Neuron (in vitro differentiated cells): Measurements from ENCODE around the gene ENO1.

Source experiments
- H2AFZ ChIP-seq: one replicate; pipeline ENCODE4 v1.6.1; 2013; ENCODE audit warnings: low read depth, mild to moderate bottlenecking, inconsistent platforms, low read length, moderate library complexity
- H3K27me3 ChIP-seq: one replicate; pipeline ENCODE4 v1.6.1; 2013; ENCODE audit warnings: low read length; ENCODE audit not compliant: insufficient read depth
- H3K36me3 ChIP-seq: one replicate; pipeline ENCODE4 v1.6.1; 2013; ENCODE audit warnings: low read length; ENCODE audit not compliant: insufficient read depth
- H3K4me1 ChIP-seq: one replicate; pipeline ENCODE4 v1.6.1; 2013; ENCODE audit warnings: low read length; ENCODE audit not compliant: insufficient read depth
- H3K4me3 ChIP-seq: 2 replicates; pipeline ENCODE4 v1.5.1; 2013; ENCODE audit warnings: mild to moderate bottlenecking, low read length, moderate library complexity
- H3K9me3 ChIP-seq: one replicate; pipeline ENCODE4 v1.6.1; 2013; ENCODE audit warnings: low read length

ENO1 gene

GRCh38 chr1:8873506-8874229 lies 4.8 kb downstream of the ENO1 start:
- Histone ChIP-seq H3K36me3 (peaks cover 73% of the 10 kb centered on the region), H3K9me3 (no peaks in the 10 kb centered on the region), H3K4me1 (peaks cover 19% of the 10 kb centered on the region), H3K27me3 (no peaks in the 10 kb centered on the region), H2AFZ (no peak overlapping the region), H3K4me3 (no peak overlapping the region)

GRCh38 chr1:8873001-8873400 lies 5.5 kb downstream of the ENO1 start:
- Histone ChIP-seq H3K27me3 (no peaks in the 10 kb centered on the region), H2AFZ (no peak overlapping the region), H3K9me3 (no peaks in the 10 kb centered on the region), H3K4me3 (no peak overlapping the region), H3K4me1 (peaks cover 19% of the 10 kb centered on the region), H3K36me3 (peaks cover 77% of the 10 kb centered on the region)

GRCh38 chr1:8871965-8872399 lies 6.5 kb downstream of the ENO1 start:
- Histone ChIP-seq H3K4me1 (peaks cover 15% of the 10 kb centered on the region), H3K9me3 (no peaks in the 10 kb centered on the region), H2AFZ (no peak overlapping the region), H3K36me3 (peaks cover 87% of the 10 kb centered on the region), H3K4me3 (no peak overlapping the region), H3K27me3 (no peaks in the 10 kb centered on the region)

- Histone ChIP-seq H3K9me3 (no peaks in the 10 kb centered on the region), H3K27me3 (no peaks in the 10 kb centered on the region), H3K4me3 (no peak overlapping the region), H3K36me3 (peaks cover 91% of the 10 kb centered on the region), H3K4me1 (peaks cover 15% of the 10 kb centered on the region), H2AFZ (no peak overlapping the region)
These were observed 6.9 kb downstream of the ENO1 start for GRCh38 chr1:8871539-8871935.

GRCh38 chr1:8870616-8871538 lies 7.6 kb downstream of the ENO1 start:
- H3K27me3 ChIP-seq = no peaks in the 10 kb centered on the region
- H3K9me3 ChIP-seq = no peaks in the 10 kb centered on the region
- H2AFZ ChIP-seq = no peak overlapping the region
- peaks cover 13% of the 10 kb centered on the region for H3K4me1 ChIP-seq
- peaks cover 91% of the 10 kb centered on the region for H3K36me3 ChIP-seq
- H3K4me3 ChIP-seq = no peak overlapping the region

GRCh38 chr1:8870103-8870502 lies 8.4 kb downstream of the ENO1 start:
- Histone ChIP-seq H3K4me1 (peaks cover 8% of the 10 kb centered on the region), H3K9me3 (no peaks in the 10 kb centered on the region), H2AFZ (no peak overlapping the region), H3K4me3 (no peak overlapping the region), H3K36me3 (peaks cover 92% of the 10 kb centered on the region), H3K27me3 (no peaks in the 10 kb centered on the region)

- Histone ChIP-seq H3K36me3 (peaks cover 93% of the 10 kb centered on the region), H3K9me3 (no peaks in the 10 kb centered on the region), H3K4me3 (no peak overlapping the region), H3K4me1 (no peaks in the 10 kb centered on the region), H2AFZ (no peak overlapping the region), H3K27me3 (no peaks in the 10 kb centered on the region)
These were observed 10.5 kb downstream of the ENO1 start for GRCh38 chr1:8867878-8868567.

GRCh38 chr1:8866792-8867415 lies 11.6 kb downstream of the ENO1 start:
- Histone ChIP-seq H2AFZ (no peak overlapping the region), H3K4me3 (no peak overlapping the region), H3K4me1 (no peaks in the 10 kb centered on the region), H3K27me3 (no peaks in the 10 kb centered on the region), H3K9me3 (no peaks in the 10 kb centered on the region), H3K36me3 (peaks cover 92% of the 10 kb centered on the region)

GRCh38 chr1:8866173-8866791 lies 12.2 kb downstream of the ENO1 start:
- Histone ChIP-seq H2AFZ (no peak overlapping the region), H3K27me3 (no peaks in the 10 kb centered on the region), H3K4me3 (no peak overlapping the region), H3K4me1 (no peaks in the 10 kb centered on the region), H3K9me3 (no peaks in the 10 kb centered on the region), H3K36me3 (peaks cover 89% of the 10 kb centered on the region)

- Histone ChIP-seq H3K9me3 (no peaks in the 10 kb centered on the region), H2AFZ (no peak overlapping the region), H3K4me1 (no peaks in the 10 kb centered on the region), H3K27me3 (no peaks in the 10 kb centered on the region), H3K4me3 (no peak overlapping the region), H3K36me3 (peaks cover 87% of the 10 kb centered on the region)
These were observed 13.7 kb downstream of the ENO1 start for GRCh38 chr1:8864713-8865344.

GRCh38 chr1:8863794-8864233 lies 14.7 kb downstream of the ENO1 start:
- Histone ChIP-seq H3K27me3 (no peaks in the 10 kb centered on the region), H3K4me3 (no peak overlapping the region), H2AFZ (no peak overlapping the region), H3K4me1 (peaks cover 5% of the 10 kb centered on the region), H3K9me3 (no peaks in the 10 kb centered on the region), H3K36me3 (peaks cover 82% of the 10 kb centered on the region)

- peaks cover 12% of the 10 kb centered on the region for H3K4me1 ChIP-seq
- H3K9me3 ChIP-seq = no peaks in the 10 kb centered on the region
- H3K36me3 ChIP-seq = peaks cover 78% of the 10 kb centered on the region
- H3K4me3 ChIP-seq = no peak overlapping the region
- no peaks in the 10 kb centered on the region for H3K27me3 ChIP-seq
- no peak overlapping the region for H2AFZ ChIP-seq
These were observed 15.3 kb downstream of the ENO1 start for GRCh38 chr1:8863138-8863537.
